Caco-2 (cell line): ENCODE results near the gene HRG. TPM values are rescaled to one million over a fixed set of nuclear protein-coding genes. Genes with fewer than 3 reads are reported as not detected.
"Not testable (repeated sequence)": the region's sequence is repeated elsewhere in the genome, so short reads cannot be mapped to it uniquely, and the experiment has no call there.

Experiments
- BruUV-seq: library from RNA; stranded (reverse); fragments of 400-500 nt; replicated peaks from 2 replicates; lab custom pipeline; 2021; lab: Mats Ljungman, UMichigan
- CTCF ChIA-PET: fragments of 300-600 bp; sonication (Branson Sonifier 250); formaldehyde crosslinking; loops from one replicate; lab custom pipeline; 2022; ENCODE audit warnings: antibody characterized with exemption; lab: Charles Lee
- POLR2A ChIA-PET: fragments of 300-600 bp; sonication (Branson Sonifier 250); formaldehyde crosslinking; loops from one replicate; lab custom pipeline; 2022; ENCODE audit warnings: antibody characterized with exemption; lab: Charles Lee
- DNase-seq, 2 experiments: peaks; one replicate each; pipeline versions ENCODE4 v3.0.0 to v3.0.0-alpha.2; 2020 to 2022
- H3K27me3 ChIP-seq: replicated peaks from 2 replicates; pipeline ENCODE4 v1.6.0; 2011; ENCODE audit warnings: low read length; ENCODE audit not compliant: control insufficient read depth, insufficient read depth
- H3K36me3 ChIP-seq: 2 replicates; pipeline ENCODE4 v1.5.1; 2011; ENCODE audit warnings: low read length; ENCODE audit not compliant: control insufficient read depth, insufficient read depth
- H3K4me1 ChIP-seq: fragments of 250-450 bp; sonication (Bioruptor Pico); 2 replicates; pipeline ENCODE4 v1.5.1; 2020; ENCODE audit warnings: mild to moderate bottlenecking
- H3K4me3 ChIP-seq: 2 replicates; pipeline ENCODE4 v1.5.1; 2011; ENCODE audit warnings: low read depth, mild to moderate bottlenecking, control low read depth, low read length
- H3K9me3 ChIP-seq: fragments of 250-450 bp; sonication (Bioruptor Pico); 2 replicates; pipeline ENCODE4 v1.5.1; 2020; ENCODE audit warnings: mild to moderate bottlenecking, moderate library complexity
- H3K27ac Mint-ChIP-seq: one replicate; pipeline ENCODE4 v1.8.0; 2022; ENCODE audit warnings: mixed read lengths; ENCODE audit not compliant: unreplicated experiment
- H3K27me3 Mint-ChIP-seq: one replicate; pipeline ENCODE4 v1.8.0; 2022; ENCODE audit warnings: mixed read lengths; ENCODE audit not compliant: insufficient read depth, unreplicated experiment
- H3K36me3 Mint-ChIP-seq: one replicate; pipeline ENCODE4 v1.8.0; 2022; ENCODE audit warnings: mild to moderate bottlenecking, mixed read lengths; ENCODE audit not compliant: insufficient read depth, unreplicated experiment
- H3K4me1 Mint-ChIP-seq: one replicate; pipeline ENCODE4 v1.8.0; 2022; ENCODE audit warnings: low read depth, mixed read lengths; ENCODE audit not compliant: unreplicated experiment
- H3K4me3 Mint-ChIP-seq: one replicate; pipeline ENCODE4 v1.8.0; 2022; ENCODE audit warnings: mild to moderate bottlenecking, moderate library complexity, mixed read lengths; ENCODE audit not compliant: unreplicated experiment
- H3K9me3 Mint-ChIP-seq: one replicate; pipeline ENCODE4 v1.8.0; 2022; ENCODE audit warnings: mixed read lengths; ENCODE audit not compliant: unreplicated experiment
- intact Hi-C: fragments of 100-400 bp; cut with micrococcal nuclease; formaldehyde crosslinking; loops from one replicate; pipeline ENCODE4 v1.10.0; 2022; ENCODE audit not compliant: unreplicated experiment
- total RNA-seq: library from RNA; stranded (reverse); gene quantifications from 2 replicates; pipeline ENCODE4 v1.2.3, GENCODE V29; 2022
- TF ChIP-seq, protein P1 (sequence below), 2 experiments: fragments of 200-600 bp in 1 of 2; IDR thresholded peaks; 1 replicate in 1 of 2; 2 replicates in 1 of 2; pipeline versions ENCODE4 v1.5.1 to v1.8.0; 2011 to 2022; ENCODE audit warnings: antibody characterized with exemption in 1 of 2, control low read depth in 1 of 2, inconsistent platforms in 1 of 2, low read depth in 1 of 2, low read length in 1 of 2, mild to moderate bottlenecking in 1 of 2, moderate library complexity in 1 of 2; ENCODE audit not compliant: insufficient read depth in 1 of 2, severe bottlenecking in 1 of 2, unreplicated experiment in 1 of 2

Gene HRG
- total RNA-seq, 1 experiment from 2014 or later, result not detected

- intact Hi-C loops, result no loop called here
- H3K27ac Mint-ChIP-seq, result no peak overlapping the region
- H3K4me1 ChIP-seq, result no peaks in the 10 kb centered on the region
- H3K4me1 Mint-ChIP-seq, result no peaks in the 10 kb centered on the region
- H3K36me3 Mint-ChIP-seq, result no peaks in the 10 kb centered on the region
- no peak overlapping the region for H3K4me3 ChIP-seq
- H3K4me3 Mint-ChIP-seq, result no peak overlapping the region
- CTCF ChIA-PET, result no interaction called here
- H3K36me3 ChIP-seq, result no peaks in the 10 kb centered on the region
- H3K9me3 ChIP-seq, result no peaks in the 10 kb centered on the region
- POLR2A ChIA-PET, result no interaction called here
- H3K27me3 ChIP-seq, result no peaks in the 10 kb centered on the region
- H3K9me3 Mint-ChIP-seq, result no peaks in the 10 kb centered on the region
- no TSS peak for BruUV-seq
- no peak for DNase-seq
- TF ChIP-seq, protein P1, sequence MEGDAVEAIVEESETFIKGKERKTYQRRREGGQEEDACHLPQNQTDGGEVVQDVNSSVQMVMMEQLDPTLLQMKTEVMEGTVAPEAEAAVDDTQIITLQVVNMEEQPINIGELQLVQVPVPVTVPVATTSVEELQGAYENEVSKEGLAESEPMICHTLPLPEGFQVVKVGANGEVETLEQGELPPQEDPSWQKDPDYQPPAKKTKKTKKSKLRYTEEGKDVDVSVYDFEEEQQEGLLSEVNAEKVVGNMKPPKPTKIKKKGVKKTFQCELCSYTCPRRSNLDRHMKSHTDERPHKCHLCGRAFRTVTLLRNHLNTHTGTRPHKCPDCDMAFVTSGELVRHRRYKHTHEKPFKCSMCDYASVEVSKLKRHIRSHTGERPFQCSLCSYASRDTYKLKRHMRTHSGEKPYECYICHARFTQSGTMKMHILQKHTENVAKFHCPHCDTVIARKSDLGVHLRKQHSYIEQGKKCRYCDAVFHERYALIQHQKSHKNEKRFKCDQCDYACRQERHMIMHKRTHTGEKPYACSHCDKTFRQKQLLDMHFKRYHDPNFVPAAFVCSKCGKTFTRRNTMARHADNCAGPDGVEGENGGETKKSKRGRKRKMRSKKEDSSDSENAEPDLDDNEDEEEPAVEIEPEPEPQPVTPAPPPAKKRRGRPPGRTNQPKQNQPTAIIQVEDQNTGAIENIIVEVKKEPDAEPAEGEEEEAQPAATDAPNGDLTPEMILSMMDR (IDR thresholded peaks at IDR 0.05; ENCODE audit: insufficient read depth in 1 of 2, low read depth in 1 of 2, low read length in 1 of 2, severe bottlenecking in 1 of 2, unreplicated experiment in 1 of 2), result no peak
- H3K27me3 Mint-ChIP-seq, result peaks cover 2% of the 10 kb centered on the region
These were observed 40.3 kb downstream of the HRG start for GRCh38 chr3:186705882-186706780.

GRCh38 chr3:186708983-186709679 is 43.3 kb downstream of the HRG start:
- ChIA-PET POLR2A (no interaction called here), CTCF (no interaction called here)
- no peaks in the 10 kb centered on the region for H3K4me1 ChIP-seq
- Mint-ChIP-seq H3K9me3 (no peaks in the 10 kb centered on the region), H3K4me1 (peaks cover 6% of the 10 kb centered on the region), H3K4me3 (no peak overlapping the region), H3K27ac (no peak overlapping the region), H3K36me3 (no peaks in the 10 kb centered on the region), H3K27me3 (no peaks in the 10 kb centered on the region)
- TF ChIP-seq, protein P1 (IDR thresholded peaks at IDR 0.05; ENCODE audit: insufficient read depth in 1 of 2, low read depth in 1 of 2, low read length in 1 of 2, severe bottlenecking in 1 of 2, unreplicated experiment in 1 of 2), result no peak
- DNase-seq, result no peak
- no TSS peak for BruUV-seq
- intact Hi-C loops, result no loop called here
- no peak overlapping the region for H3K4me3 ChIP-seq
- H3K36me3 ChIP-seq, result no peaks in the 10 kb centered on the region
- H3K9me3 ChIP-seq, result no peaks in the 10 kb centered on the region
- H3K27me3 ChIP-seq, result no peaks in the 10 kb centered on the region

DNA sequence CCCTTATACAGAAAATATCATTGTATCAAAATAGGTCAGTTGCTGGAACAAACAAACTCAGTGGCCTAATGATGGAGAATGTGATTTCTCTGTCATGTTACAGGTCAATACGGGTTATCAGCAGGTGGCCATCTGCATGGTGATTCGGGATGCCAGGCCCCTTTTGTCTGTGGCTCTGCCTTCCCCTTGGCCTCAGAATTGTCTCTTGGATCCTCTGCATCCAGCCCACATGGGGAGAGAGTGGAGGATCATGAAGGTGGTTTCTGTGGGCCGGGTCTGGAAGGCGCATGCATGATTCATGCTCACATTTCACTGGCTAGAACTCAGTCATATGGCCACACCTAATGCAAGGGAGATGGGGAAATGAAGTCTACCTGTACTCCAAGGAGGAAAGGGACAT is 44.9 kb downstream of the HRG start:
- intact Hi-C loops, H3K9me3 Mint-ChIP-seq, H3K9me3 ChIP-seq, H3K4me1 Mint-ChIP-seq, POLR2A ChIA-PET, H3K4me3 ChIP-seq, H3K36me3 ChIP-seq, DNase-seq, BruUV-seq, CTCF ChIA-PET, H3K4me3 Mint-ChIP-seq, H3K4me1 ChIP-seq, H3K27me3 Mint-ChIP-seq, H3K27ac Mint-ChIP-seq, H3K36me3 Mint-ChIP-seq, H3K27me3 ChIP-seq: not testable (repeated sequence)
